ENCODE measurements around the gene SLC25A14.
A peak's percentile ranks its signal among the peaks of the same experiment; 100 is the strongest.
"Not testable (repeated sequence)": the region's sequence is repeated elsewhere in the genome, so short reads cannot be mapped to it uniquely, and the experiment has no call there.

SLC25A14 gene

DNA sequence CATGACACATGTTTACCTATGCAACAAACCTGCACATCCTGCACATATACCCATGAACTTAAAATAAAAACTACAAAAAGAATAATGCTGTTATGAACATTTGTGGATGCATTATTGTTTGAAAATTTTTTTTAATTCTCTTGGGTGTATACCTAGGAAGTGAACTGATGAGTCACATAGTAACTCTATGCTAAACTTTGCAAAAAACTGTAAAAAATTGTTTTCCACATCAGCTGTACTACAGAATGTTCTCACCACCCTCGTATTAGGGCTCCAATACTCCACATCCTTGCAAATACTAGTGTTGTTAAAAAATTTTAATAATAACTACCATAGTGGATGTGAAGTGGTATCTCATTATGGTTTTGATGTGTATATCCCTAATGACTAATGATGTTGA, 37.7 kb upstream of the SLC25A14 start:
- H2AFZ ChIP-seq (ENCODE audit: low read length): no peak overlapping the region
- H3K4me1 ChIP-seq (ENCODE audit: low read length): no peaks in the 10 kb centered on the region
- no peaks in the 10 kb centered on the region for H3F3A ChIP-seq (ENCODE audit: insufficient read depth, low read length)
- no peaks in the 10 kb centered on the region for H3K9me3 ChIP-seq (replicated peaks; ENCODE audit: insufficient read depth, low read length)
- no peak overlapping the region for H3K9ac ChIP-seq (ENCODE audit: low read length)
- DNase-seq: no peak
- TF ChIP-seq CTCF (IDR thresholded peaks at IDR 0.05; ENCODE audit: low read length) (no peak), EZH2 (optimal IDR thresholded peaks at IDR 0.05; ENCODE audit: low read depth, low read length) (no peak), EZH2phosphoT487 (IDR thresholded peaks at IDR 0.05; ENCODE audit: low read length) (no peak)
- H3K27ac ChIP-seq (ENCODE audit: low read length): no peak overlapping the region
- H3K79me2 ChIP-seq (ENCODE audit: low read length): no peaks in the 10 kb centered on the region
- no peaks in the 10 kb centered on the region for H3K9me2 ChIP-seq (replicated peaks; ENCODE audit: insufficient read depth, low read length)
- H3K4me2 ChIP-seq (ENCODE audit: low read depth, low read length): no peak overlapping the region
- H4K20me1 ChIP-seq (ENCODE audit: insufficient read depth, low read length): no peaks in the 10 kb centered on the region
- H3K36me3 ChIP-seq (replicated peaks; ENCODE audit: insufficient read depth, low read length): no peaks in the 10 kb centered on the region
- H3K4me3 ChIP-seq (ENCODE audit: low read length): no peak overlapping the region
- no peaks in the 10 kb centered on the region for H3K27me3 ChIP-seq (replicated peaks; ENCODE audit: insufficient read depth, low read length)

DNA sequence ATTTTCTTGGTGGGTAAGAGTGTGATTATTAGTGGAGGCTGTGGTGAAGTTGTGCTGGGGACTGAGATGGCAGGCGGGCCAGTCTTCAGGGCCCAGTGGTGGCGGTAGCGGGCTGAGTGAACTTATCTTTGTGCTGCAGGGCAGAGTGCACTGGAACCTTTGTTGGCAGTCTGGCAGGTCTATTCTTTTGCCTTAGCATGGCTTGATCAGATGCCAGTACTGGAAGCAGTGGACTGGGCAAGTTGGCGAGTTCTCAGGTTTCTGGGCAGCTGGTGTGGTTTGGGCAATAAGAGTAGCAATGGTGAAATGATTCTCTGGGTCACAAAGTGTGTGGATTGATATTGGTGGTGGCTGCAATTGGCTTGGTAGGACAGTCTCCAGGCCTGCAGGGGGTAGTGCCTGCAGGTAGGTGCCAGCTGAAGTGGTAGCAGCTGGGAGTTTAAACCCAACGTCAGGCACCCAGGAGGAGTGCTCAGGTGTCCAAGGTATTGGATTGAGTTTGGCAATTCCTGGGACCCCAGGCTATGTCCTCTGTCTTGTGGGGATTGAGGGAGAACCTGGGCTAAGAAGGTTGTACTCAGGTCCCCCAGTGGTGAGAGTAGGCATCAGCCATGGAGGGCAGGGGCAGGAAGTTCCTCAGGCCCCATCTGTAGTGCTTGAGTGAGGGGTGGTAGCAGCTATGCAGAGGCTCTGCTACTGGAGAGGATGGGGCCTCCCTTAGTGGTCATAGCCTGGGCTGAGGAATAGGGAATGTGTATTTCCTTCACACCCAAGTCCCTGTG, 34.9 kb upstream of the SLC25A14 start:
- Histone ChIP-seq H3K27me3 (replicated peaks; ENCODE audit: insufficient read depth, low read length) (no peaks in the 10 kb centered on the region), H3K4me3 (ENCODE audit: low read length) (no peak overlapping the region), H2AFZ (ENCODE audit: low read length) (no peak overlapping the region), H3K36me3 (replicated peaks; ENCODE audit: insufficient read depth, low read length) (no peaks in the 10 kb centered on the region), H3K9me3 (replicated peaks; ENCODE audit: insufficient read depth, low read length) (no peaks in the 10 kb centered on the region), H3F3A (ENCODE audit: insufficient read depth, low read length) (no peaks in the 10 kb centered on the region), H3K9me2 (replicated peaks; ENCODE audit: insufficient read depth, low read length) (no peaks in the 10 kb centered on the region), H3K9ac (ENCODE audit: low read length) (no peak overlapping the region), H4K20me1 (ENCODE audit: insufficient read depth, low read length) (no peaks in the 10 kb centered on the region), H3K4me1 (ENCODE audit: low read length) (no peaks in the 10 kb centered on the region), H3K27ac (ENCODE audit: low read length) (no peak overlapping the region), H3K79me2 (ENCODE audit: low read length) (no peaks in the 10 kb centered on the region), H3K4me2 (ENCODE audit: low read depth, low read length) (no peak overlapping the region)
- no peak for DNase-seq
- no peak for TF ChIP-seq EZH2 (optimal IDR thresholded peaks at IDR 0.05; ENCODE audit: low read depth, low read length)
- no peak for TF ChIP-seq EZH2phosphoT487 (IDR thresholded peaks at IDR 0.05; ENCODE audit: low read length)
- no peak for TF ChIP-seq CTCF (IDR thresholded peaks at IDR 0.05; ENCODE audit: low read length)

DNA sequence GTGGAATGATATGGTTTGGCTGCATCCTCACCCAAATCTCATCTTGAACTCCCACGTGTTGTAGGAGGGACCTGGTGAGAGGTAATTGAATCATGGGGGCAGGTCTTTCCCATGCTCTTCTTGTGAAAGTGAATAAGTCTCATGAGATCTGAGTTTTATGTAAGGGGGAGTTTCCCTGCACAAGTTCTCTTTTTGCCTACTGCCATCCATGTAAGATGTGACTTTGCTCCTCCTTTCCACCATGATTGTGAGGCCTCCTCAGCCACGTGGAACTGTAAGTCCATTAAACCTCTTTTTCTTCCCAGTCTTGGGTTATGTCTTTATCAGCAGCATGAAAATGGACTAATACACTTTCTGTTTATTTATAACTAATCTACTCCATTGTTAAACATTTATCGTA, 19.8 kb upstream of the SLC25A14 start:
- H3K4me2 ChIP-seq (ENCODE audit: low read depth, low read length); H3K9ac ChIP-seq (ENCODE audit: low read length); H2AFZ ChIP-seq (ENCODE audit: low read length); H3K4me3 ChIP-seq (ENCODE audit: low read length); H3K79me2 ChIP-seq (ENCODE audit: low read length); H3K27ac ChIP-seq (ENCODE audit: low read length); H4K20me1 ChIP-seq (ENCODE audit: insufficient read depth, low read length); H3F3A ChIP-seq (ENCODE audit: insufficient read depth, low read length); H3K36me3 ChIP-seq (replicated peaks; ENCODE audit: insufficient read depth, low read length); H3K9me2 ChIP-seq (replicated peaks; ENCODE audit: insufficient read depth, low read length); DNase-seq; H3K27me3 ChIP-seq (replicated peaks; ENCODE audit: insufficient read depth, low read length); H3K9me3 ChIP-seq (replicated peaks; ENCODE audit: insufficient read depth, low read length): not testable (repeated sequence)
- H3K4me1 ChIP-seq (ENCODE audit: low read length): peaks cover 13% of the 10 kb centered on the region

DNA sequence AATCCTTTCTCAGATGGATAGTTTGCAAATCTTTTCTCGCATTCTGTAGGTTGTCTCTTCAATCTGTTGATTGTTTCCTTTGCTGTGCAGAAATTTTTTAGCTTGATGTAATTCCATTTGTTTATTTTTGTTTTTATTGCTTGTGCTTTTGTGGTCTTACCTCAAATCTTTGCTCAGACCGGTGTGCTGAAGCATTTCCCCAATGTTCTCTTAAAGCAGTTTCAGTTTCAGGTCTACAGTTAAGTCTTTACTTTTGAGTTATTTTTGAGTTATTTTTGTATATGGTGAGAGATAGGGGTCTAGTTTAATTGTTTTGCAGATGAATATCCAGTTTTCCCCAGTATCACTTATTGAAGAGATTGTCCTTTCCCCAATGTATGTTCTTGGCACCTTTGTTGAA, 18.2 kb upstream of the SLC25A14 start:
- Histone ChIP-seq H3K79me2 (ENCODE audit: low read length) (no peaks in the 10 kb centered on the region), H3K9me3 (replicated peaks; ENCODE audit: insufficient read depth, low read length) (no peaks in the 10 kb centered on the region), H3K27me3 (replicated peaks; ENCODE audit: insufficient read depth, low read length) (no peaks in the 10 kb centered on the region), H3K4me3 (ENCODE audit: low read length) (peak overlapping the region; percentile 11), H3K36me3 (replicated peaks; ENCODE audit: insufficient read depth, low read length) (no peaks in the 10 kb centered on the region), H4K20me1 (ENCODE audit: insufficient read depth, low read length) (no peaks in the 10 kb centered on the region), H3K27ac (ENCODE audit: low read length) (peak overlapping the region; percentile 48; the same call in 1 of the 2 replicates), H3K9me2 (replicated peaks; ENCODE audit: insufficient read depth, low read length) (no peaks in the 10 kb centered on the region), H3K4me1 (ENCODE audit: low read length) (peaks cover 13% of the 10 kb centered on the region), H2AFZ (ENCODE audit: low read length) (no peak overlapping the region), H3F3A (ENCODE audit: insufficient read depth, low read length) (no peaks in the 10 kb centered on the region), H3K4me2 (ENCODE audit: low read depth, low read length) (peak overlapping the region; percentile 58; the same call in 1 of the 2 replicates), H3K9ac (ENCODE audit: low read length) (no peak overlapping the region)
- peak; percentile 81 for DNase-seq
- TF ChIP-seq EZH2 (optimal IDR thresholded peaks at IDR 0.05; ENCODE audit: low read depth, low read length) (no peak), EZH2phosphoT487 (IDR thresholded peaks at IDR 0.05; ENCODE audit: low read length) (no peak), CTCF (IDR thresholded peaks at IDR 0.05; ENCODE audit: low read length) (no peak)

All from MM.1S (cell line).